B cell (primary cell): ENCODE results near the gene RPAP3. TPM values are rescaled to one million over a fixed set of nuclear protein-coding genes. Genes with fewer than 3 reads are reported as not detected.

Experiments used
- ATAC-seq: fragments of 200-7000 bp; cut with Tn5 transposase; one replicate; pipeline ENCODE4 v1.10.0; 2021; ENCODE audit warnings: low read depth, mild to moderate bottlenecking, moderate number of reproducible peaks, moderate library complexity
- CTCF ChIA-PET: fragments of 350-600 bp; sonication (Branson Sonifier 250); formaldehyde crosslinking; loops from one replicate; lab custom pipeline; 2021; ENCODE audit warnings: antibody characterized with exemption, inconsistent platforms; lab: Charles Lee
- POLR2A ChIA-PET: fragments of 350-600 bp; sonication (Branson Sonifier 250); formaldehyde crosslinking; loops from one replicate; lab custom pipeline; 2021; ENCODE audit warnings: antibody characterized with exemption; lab: Charles Lee
- DNase-seq: peaks from one replicate; pipeline ENCODE4 v3.0.0; 2013
- H2AFZ ChIP-seq: 2 replicates; pipeline ENCODE4 v1.6.1; 2012; ENCODE audit warnings: mild to moderate bottlenecking, low read depth, low read length; ENCODE audit not compliant: insufficient read depth, poor library complexity, severe bottlenecking
- H3K27ac ChIP-seq, 2 donors: 1 replicate in 1 of 2; 2 replicates in 1 of 2; pipeline ENCODE4 v1.5.1; 2012 to 2013; ENCODE audit warnings: low read length in 2 of 2, mild to moderate bottlenecking in 2 of 2, moderate library complexity in 1 of 2
- H3K27me3 ChIP-seq, 4 experiments: fragments of 200-600 bp in 1 of 4; sonication (generic) in 1 of 4; replicated peaks in 1 of 4; 1 replicate in 2 of 4; 2 replicates in 2 of 4; pipeline versions ENCODE4 v1.6.1 to v1.7.0; 2013 to 2016; ENCODE audit warnings: low read length in 3 of 4, mild to moderate bottlenecking in 2 of 4, mixed read lengths in 1 of 4, moderate library complexity in 1 of 4; ENCODE audit not compliant: insufficient read depth in 4 of 4, control insufficient read depth in 3 of 4; ENCODE audit errors: control extremely low read depth in 1 of 4
- H3K36me3 ChIP-seq, 2 experiments: replicated peaks in 1 of 2; 1 replicate in 1 of 2; 2 replicates in 1 of 2; pipeline versions ENCODE4 v1.6.1 to v1.7.1; 2013; ENCODE audit warnings: low read length in 1 of 2; ENCODE audit not compliant: insufficient read depth in 2 of 2, control insufficient read depth in 1 of 2; ENCODE audit errors: control extremely low read depth in 1 of 2, extremely low read depth in 1 of 2
- H3K4me1 ChIP-seq, 2 donors: fragments of 200-600 bp in 1 of 2; sonication (generic) in 1 of 2; 1 replicate in 1 of 2; 2 replicates in 1 of 2; pipeline versions ENCODE4 v1.5.1 to v1.6.1; 2013 to 2017; ENCODE audit warnings: low read length in 2 of 2; ENCODE audit not compliant: control insufficient read depth in 2 of 2, insufficient read depth in 2 of 2
- H3K4me2 ChIP-seq: replicated peaks from 2 replicates; pipeline ENCODE3; 2012; ENCODE audit warnings: mild to moderate bottlenecking, low read depth, low read length; ENCODE audit not compliant: poor library complexity, severe bottlenecking
- H3K4me3 ChIP-seq, 5 experiments: fragments of 200-600 bp in 1 of 5; sonication (generic) in 1 of 5; 1 replicate in 3 of 5; 2 replicates in 2 of 5; pipeline versions ENCODE4 v1.5.1 to v1.7.0; 2011 to 2016; ENCODE audit warnings: low read length in 4 of 5, mild to moderate bottlenecking in 4 of 5, low read depth in 2 of 5, control low read depth in 1 of 5, moderate library complexity in 1 of 5; ENCODE audit not compliant: insufficient read depth in 1 of 5; ENCODE audit errors: control extremely low read depth in 1 of 5, extremely low read depth in 1 of 5
- H3K79me2 ChIP-seq: fragments of 200-600 bp; sonication (generic); one replicate; pipeline ENCODE4 v1.6.0; 2016; ENCODE audit warnings: low read length; ENCODE audit not compliant: control insufficient read depth, insufficient read depth
- H3K9ac ChIP-seq: fragments of 200-600 bp; sonication (generic); 2 replicates; pipeline ENCODE4 v1.6.1; 2017; ENCODE audit warnings: mild to moderate bottlenecking, low read length, moderate library complexity
- H3K9me3 ChIP-seq, 3 donors: one replicate each; pipeline versions ENCODE4 v1.6.1 to v1.7.1; 2013; ENCODE audit warnings: low read length in 2 of 3; ENCODE audit not compliant: control insufficient read depth in 2 of 3, insufficient read depth in 1 of 3; ENCODE audit errors: control extremely low read depth in 1 of 3
- H4K20me1 ChIP-seq: 2 replicates; pipeline ENCODE4 v1.6.0; 2012; ENCODE audit warnings: mild to moderate bottlenecking, low read length; ENCODE audit not compliant: insufficient read depth, control insufficient read depth, poor library complexity, severe bottlenecking
- H3K27ac Mint-ChIP-seq: one replicate; pipeline ENCODE4 v1.8.0; 2021; ENCODE audit warnings: mixed read lengths
- H3K27me3 Mint-ChIP-seq: one replicate; pipeline ENCODE4 v1.8.0; 2021; ENCODE audit warnings: mixed read lengths
- H3K4me1 Mint-ChIP-seq: one replicate; pipeline ENCODE4 v1.8.0; 2021; ENCODE audit warnings: mixed read lengths
- H3K4me3 Mint-ChIP-seq: one replicate; pipeline ENCODE4 v1.8.0; 2021; ENCODE audit warnings: mixed read lengths
- H3K9me3 Mint-ChIP-seq: one replicate; pipeline ENCODE4 v1.8.0; 2022; ENCODE audit warnings: mixed read lengths; ENCODE audit not compliant: insufficient read depth
- CTCF ChIP-seq: fragments of 200-600 bp; IDR thresholded peaks from one replicate; pipeline ENCODE4 v1.8.0; 2022; ENCODE audit warnings: antibody characterized with exemption, mild to moderate bottlenecking
- EZH2 ChIP-seq: IDR thresholded peaks from 2 replicates; pipeline ENCODE4 v1.6.1; 2012; ENCODE audit warnings: borderline replicate concordance, low read depth, mild to moderate bottlenecking, moderate library complexity, low read length; ENCODE audit not compliant: insufficient read depth, poor library complexity, severe bottlenecking
- WGBS: methylation state at CpG from one replicate; pipeline ENCODE4 v1.1.5; 2013; ENCODE audit warnings: missing lambda C conversion rate; ENCODE audit not compliant: insufficient coverage; 5-methylcytosine and 5-hydroxymethylcytosine counted together
- intact Hi-C: fragments of 100-400 bp; cut with micrococcal nuclease; formaldehyde crosslinking; loops from one replicate; pipeline ENCODE4 v1.10.0; 2022
- polyA plus RNA-seq: library from polyadenylated mRNA; depleted of rRNA; stranded (reverse); fragments of >200 nt; gene quantifications from 2 replicates; pipeline ENCODE4 v1.2.3, GENCODE V29; 2012
- total RNA-seq, 2 donors: library from RNA; stranded (reverse); fragments of 120-200 nt in 1 of 2; gene quantifications; 1 replicate in 1 of 2; 2 replicates in 1 of 2; pipeline versions ENCODE4 v1.2.3 to v1.2.4, GENCODE V29; 2013 to 2022

The RPAP3 gene
- total and polyA plus RNA-seq, 2 donors (not counting 1 experiment from before 2014, with no cell fraction given): 9.1 to 47.2 TPM

- Mint-ChIP-seq H3K4me1 (peaks cover 57% of the 10 kb centered on the region), H3K9me3 (no peaks in the 10 kb centered on the region), H3K27me3 (no peaks in the 10 kb centered on the region), H3K4me3 (no peak overlapping the region), H3K27ac (peak overlapping the region; percentile 29)
- no peak overlapping the region for H3K4me3 ChIP-seq
- H4K20me1 ChIP-seq: no peaks in the 10 kb centered on the region
- H3K4me2 ChIP-seq: no peak overlapping the region
- no peak overlapping the region for H2AFZ ChIP-seq
- H3K27me3 ChIP-seq: no peaks in the 10 kb centered on the region
- TF ChIP-seq EZH2 (no peak), CTCF (no peak)
- no peaks in the 10 kb centered on the region for H3K9me3 ChIP-seq
- no peaks in the 10 kb centered on the region for H3K36me3 ChIP-seq
- no peak for DNase-seq
- H3K79me2 ChIP-seq: no peaks in the 10 kb centered on the region
- no peak overlapping the region for H3K9ac ChIP-seq
- no peak overlapping the region for H3K27ac ChIP-seq
- ATAC-seq: no peak
- intact Hi-C loops: no loop called here
- POLR2A ChIA-PET: no interaction called here
- peaks cover 26 to 44% of the 10 kb centered on the region in 2 donors for H3K4me1 ChIP-seq
- WGBS: 95% methylated on average over 3 of the region's 3 CpGs
- CTCF ChIA-PET: interaction anchor here (11.7 to 15.0 kb wide), 2 partner anchors 8 to 21 kb away, joined by 452 to 515 read pairs; partner anchors contain the start of genes RAPGEF3 and SLC48A1
These were observed 43.1 kb upstream of the RPAP3 start for GRCh38 chr12:47748899-47749298.

GRCh38 chr12:47748507-47748828 lies 42.6 kb upstream of the RPAP3 start:
- H4K20me1 ChIP-seq: no peaks in the 10 kb centered on the region
- ChIA-PET CTCF (interaction anchor here (1.9 to 15.0 kb wide), 4 partner anchors 9 to 90 kb away, joined by 11 to 515 read pairs (median 361); partner anchors contain the start of genes RAPGEF3, RPAP3 and SLC48A1), POLR2A (no interaction called here)
- H3K4me1 ChIP-seq: peaks cover 22 to 40% of the 10 kb centered on the region in 2 donors
- H3K36me3 ChIP-seq: no peaks in the 10 kb centered on the region
- ATAC-seq (no peak), DNase-seq (no peak)
- H3K9ac ChIP-seq: no peak overlapping the region
- H3K79me2 ChIP-seq: no peaks in the 10 kb centered on the region
- H2AFZ ChIP-seq: no peak overlapping the region
- no peaks in the 10 kb centered on the region for H3K9me3 Mint-ChIP-seq
- no peaks in the 10 kb centered on the region for H3K27me3 Mint-ChIP-seq
- WGBS: 100% methylated on average over 1 of the region's 1 CpG
- peaks cover 53% of the 10 kb centered on the region for H3K4me1 Mint-ChIP-seq
- H3K27ac Mint-ChIP-seq: peak overlapping the region; percentile 65
- H3K27me3 ChIP-seq: no peaks in the 10 kb centered on the region
- H3K4me3 Mint-ChIP-seq: no peak overlapping the region
- H3K4me3 ChIP-seq: no peak overlapping the region
- no peak overlapping the region for H3K4me2 ChIP-seq
- H3K27ac ChIP-seq: no peak overlapping the region
- TF ChIP-seq EZH2 (no peak), CTCF (no peak)
- H3K9me3 ChIP-seq: no peaks in the 10 kb centered on the region
- intact Hi-C loops: no loop called here
